ENCODE results near the gene XYLT1.

Gene XYLT1

DNA sequence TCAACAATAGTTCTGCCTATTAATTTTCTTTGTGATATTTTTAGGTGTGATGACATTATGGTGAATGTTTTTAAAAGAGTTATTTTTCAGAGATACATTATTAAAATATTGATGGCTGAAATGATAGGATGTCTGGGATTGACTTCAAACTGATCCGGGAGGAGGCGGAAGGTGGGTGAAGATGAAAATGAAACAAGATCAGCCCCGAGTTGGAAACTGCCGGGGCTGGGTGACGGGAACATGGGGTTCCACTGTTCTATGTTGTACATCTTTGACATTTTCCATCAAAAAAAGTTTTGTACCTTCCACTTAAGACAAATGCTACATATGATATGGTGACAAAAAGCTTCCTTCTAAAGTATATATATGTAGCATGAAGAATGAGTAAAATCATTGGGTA is 336.9 kb downstream of the XYLT1 start:
- no peak overlapping the region for H3K4me3 ChIP-seq (ENCODE audit: low read depth, low read length)
- TF ChIP-seq ZNF585B (tag by site-specific recombination; IDR thresholded peaks at IDR 0.05) (no peak), ZNF626 (tag by site-specific recombination; IDR thresholded peaks at IDR 0.05) (no peak)
- TF ChIP-seq, protein P1, sequence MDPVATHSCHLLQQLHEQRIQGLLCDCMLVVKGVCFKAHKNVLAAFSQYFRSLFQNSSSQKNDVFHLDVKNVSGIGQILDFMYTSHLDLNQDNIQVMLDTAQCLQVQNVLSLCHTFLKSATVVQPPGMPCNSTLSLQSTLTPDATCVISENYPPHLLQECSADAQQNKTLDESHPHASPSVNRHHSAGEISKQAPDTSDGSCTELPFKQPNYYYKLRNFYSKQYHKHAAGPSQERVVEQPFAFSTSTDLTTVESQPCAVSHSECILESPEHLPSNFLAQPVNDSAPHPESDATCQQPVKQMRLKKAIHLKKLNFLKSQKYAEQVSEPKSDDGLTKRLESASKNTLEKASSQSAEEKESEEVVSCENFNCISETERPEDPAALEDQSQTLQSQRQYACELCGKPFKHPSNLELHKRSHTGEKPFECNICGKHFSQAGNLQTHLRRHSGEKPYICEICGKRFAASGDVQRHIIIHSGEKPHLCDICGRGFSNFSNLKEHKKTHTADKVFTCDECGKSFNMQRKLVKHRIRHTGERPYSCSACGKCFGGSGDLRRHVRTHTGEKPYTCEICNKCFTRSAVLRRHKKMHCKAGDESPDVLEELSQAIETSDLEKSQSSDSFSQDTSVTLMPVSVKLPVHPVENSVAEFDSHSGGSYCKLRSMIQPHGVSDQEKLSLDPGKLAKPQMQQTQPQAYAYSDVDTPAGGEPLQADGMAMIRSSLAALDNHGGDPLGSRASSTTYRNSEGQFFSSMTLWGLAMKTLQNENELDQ (tag by site-specific recombination; IDR thresholded peaks at IDR 0.05; ENCODE audit: low read depth): no peak
- H3K4me1 ChIP-seq (ENCODE audit: control insufficient read depth, insufficient read depth, low read length): no peaks in the 10 kb centered on the region
- no peak overlapping the region for H3K27ac ChIP-seq (ENCODE audit: extremely low read depth, low read depth, low read length)
- ChIA-PET CTCF (no interaction called here), POLR2A (no interaction called here)
- no peaks in the 10 kb centered on the region for H3K9me3 ChIP-seq (ENCODE audit: control insufficient read depth, insufficient read depth, low read depth, low read length)
- H3K36me3 ChIP-seq (ENCODE audit: control insufficient read depth in 2 of 2, insufficient read depth in 1 of 2, low read length in 2 of 2): no peaks in the 10 kb centered on the region

DNA sequence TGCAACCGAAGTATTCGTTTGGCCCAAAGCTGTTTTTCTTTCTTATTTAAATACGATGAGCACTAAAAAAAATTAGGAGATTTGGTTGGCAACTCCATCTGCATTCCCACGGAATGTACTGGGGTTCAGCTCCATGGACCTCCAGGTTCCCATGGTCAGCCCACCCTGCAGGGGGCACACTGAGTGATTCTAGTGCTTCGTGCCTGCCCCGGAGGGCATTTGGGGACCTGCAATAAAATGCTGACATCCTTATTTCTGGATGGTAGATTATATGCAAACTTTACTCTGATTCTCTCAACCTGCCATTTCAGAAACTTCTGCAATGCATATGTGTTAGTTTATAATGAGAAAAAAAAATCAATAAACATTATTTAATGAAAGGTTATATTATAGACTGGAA is 339.4 kb downstream of the XYLT1 start:
- H3K9me3 ChIP-seq (ENCODE audit: control insufficient read depth, insufficient read depth, low read depth, low read length): no peaks in the 10 kb centered on the region
- ChIA-PET POLR2A (no interaction called here), CTCF (no interaction called here)
- no peak overlapping the region for H3K4me3 ChIP-seq (ENCODE audit: low read depth, low read length)
- no peaks in the 10 kb centered on the region for H3K36me3 ChIP-seq (ENCODE audit: control insufficient read depth in 2 of 2, insufficient read depth in 1 of 2, low read length in 2 of 2)
- no peak overlapping the region for H3K27ac ChIP-seq (ENCODE audit: extremely low read depth, low read depth, low read length)
- no peaks in the 10 kb centered on the region for H3K4me1 ChIP-seq (ENCODE audit: control insufficient read depth, insufficient read depth, low read length)
- TF ChIP-seq ZNF660 (tag by site-specific recombination; IDR thresholded peaks at IDR 0.05): no peak
- no peak for TF ChIP-seq ZNF37A (tag by site-specific recombination; IDR thresholded peaks at IDR 0.05)
- TF ChIP-seq, protein P2, sequence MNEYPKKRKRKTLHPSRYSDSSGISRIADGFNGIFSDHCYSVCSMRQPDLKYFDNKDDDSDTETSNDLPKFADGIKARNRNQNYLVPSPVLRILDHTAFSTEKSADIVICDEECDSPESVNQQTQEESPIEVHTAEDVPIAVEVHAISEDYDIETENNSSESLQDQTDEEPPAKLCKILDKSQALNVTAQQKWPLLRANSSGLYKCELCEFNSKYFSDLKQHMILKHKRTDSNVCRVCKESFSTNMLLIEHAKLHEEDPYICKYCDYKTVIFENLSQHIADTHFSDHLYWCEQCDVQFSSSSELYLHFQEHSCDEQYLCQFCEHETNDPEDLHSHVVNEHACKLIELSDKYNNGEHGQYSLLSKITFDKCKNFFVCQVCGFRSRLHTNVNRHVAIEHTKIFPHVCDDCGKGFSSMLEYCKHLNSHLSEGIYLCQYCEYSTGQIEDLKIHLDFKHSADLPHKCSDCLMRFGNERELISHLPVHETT (tag by site-specific recombination; IDR thresholded peaks at IDR 0.05): no peak
- TF ChIP-seq ZNF548 (tag by site-specific recombination; IDR thresholded peaks at IDR 0.05): no peak
- no peak for TF ChIP-seq ZNF529 (tag by site-specific recombination; IDR thresholded peaks at IDR 0.05; ENCODE audit: insufficient replicate concordance)
- no peak for TF ChIP-seq ZNF132 (tag by site-specific recombination; IDR thresholded peaks at IDR 0.05; ENCODE audit: borderline replicate concordance)

DNA sequence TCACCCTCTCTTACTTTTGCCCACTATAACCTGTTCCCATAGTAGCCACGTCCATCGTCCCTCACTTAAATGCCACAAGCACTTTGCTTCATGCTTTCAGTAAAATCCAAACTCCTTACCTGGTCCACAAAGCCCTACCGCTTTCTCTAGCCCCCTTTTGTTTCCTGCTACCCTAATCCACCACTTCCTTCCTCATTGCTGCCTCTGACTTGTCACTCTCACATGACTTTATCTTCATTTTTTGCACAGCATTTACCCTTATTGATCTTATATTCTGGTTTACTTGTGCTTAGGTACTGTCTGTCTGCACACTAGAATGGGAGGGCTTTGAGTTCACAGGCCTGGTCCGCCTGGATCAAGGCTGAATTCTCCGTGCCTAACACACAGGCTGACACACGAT is 340.0 kb downstream of the XYLT1 start:
- H3K4me3 ChIP-seq (ENCODE audit: low read depth, low read length): no peak overlapping the region
- no peaks in the 10 kb centered on the region for H3K4me1 ChIP-seq (ENCODE audit: control insufficient read depth, insufficient read depth, low read length)
- TF ChIP-seq ZFP37 (tag by site-specific recombination; IDR thresholded peaks at IDR 0.05): no peak
- no peak for TF ChIP-seq YY2 (tag by site-specific recombination; IDR thresholded peaks at IDR 0.05)
- TF ChIP-seq ZNF660 (tag by site-specific recombination; IDR thresholded peaks at IDR 0.05): no peak
- no peak for TF ChIP-seq FEZF1 (tag by site-specific recombination; IDR thresholded peaks at IDR 0.05)
- TF ChIP-seq ZNF585B (tag by site-specific recombination; IDR thresholded peaks at IDR 0.05): no peak
- TF ChIP-seq EGR2 (tag by site-specific recombination; IDR thresholded peaks at IDR 0.05; ENCODE audit: low read depth): no peak
- TF ChIP-seq, protein P3, sequence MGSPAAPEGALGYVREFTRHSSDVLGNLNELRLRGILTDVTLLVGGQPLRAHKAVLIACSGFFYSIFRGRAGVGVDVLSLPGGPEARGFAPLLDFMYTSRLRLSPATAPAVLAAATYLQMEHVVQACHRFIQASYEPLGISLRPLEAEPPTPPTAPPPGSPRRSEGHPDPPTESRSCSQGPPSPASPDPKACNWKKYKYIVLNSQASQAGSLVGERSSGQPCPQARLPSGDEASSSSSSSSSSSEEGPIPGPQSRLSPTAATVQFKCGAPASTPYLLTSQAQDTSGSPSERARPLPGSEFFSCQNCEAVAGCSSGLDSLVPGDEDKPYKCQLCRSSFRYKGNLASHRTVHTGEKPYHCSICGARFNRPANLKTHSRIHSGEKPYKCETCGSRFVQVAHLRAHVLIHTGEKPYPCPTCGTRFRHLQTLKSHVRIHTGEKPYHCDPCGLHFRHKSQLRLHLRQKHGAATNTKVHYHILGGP (tag by site-specific recombination; IDR thresholded peaks at IDR 0.05): no peak
- TF ChIP-seq ZBTB7A (tag by site-specific recombination; IDR thresholded peaks at IDR 0.05; ENCODE audit: low read depth): no peak
- POLR2A ChIA-PET: no interaction called here
- H3K27ac ChIP-seq (ENCODE audit: extremely low read depth, low read depth, low read length): no peak overlapping the region
- H3K36me3 ChIP-seq (ENCODE audit: control insufficient read depth in 2 of 2, insufficient read depth in 1 of 2, low read length in 2 of 2): no peaks in the 10 kb centered on the region
- CTCF ChIA-PET: no interaction called here
- no peaks in the 10 kb centered on the region for H3K9me3 ChIP-seq (ENCODE audit: control insufficient read depth, insufficient read depth, low read depth, low read length)

Data from HEK293 (cell line).